HepG2 (cell line): ENCODE measurements around the gene HS3ST5. TPM values are rescaled to one million over a fixed set of nuclear protein-coding genes. Genes with fewer than 3 reads are reported as not detected.

Source experiments
- ATF6 ChIP-seq: sonication (generic); formaldehyde crosslinking; conservative IDR thresholded peaks from 2 replicates; pipeline ENCODE4 v1.4.0; 2020; ENCODE audit warnings: missing genetic modification reagents
- DPF2 ChIP-seq: sonication (generic); formaldehyde crosslinking; IDR thresholded peaks from 2 replicates; pipeline ENCODE4 v1.4.0; 2020; ENCODE audit warnings: mild to moderate bottlenecking, low read depth, missing genetic modification reagents, borderline replicate concordance
- ELF1 ChIP-seq: sonication (generic); formaldehyde crosslinking; IDR thresholded peaks from 2 replicates; pipeline ENCODE4 v1.4.0; 2020; ENCODE audit warnings: missing genetic modification reagents
- FOXP1 ChIP-seq, 2 experiments: fragments of 450-650 bp in 1 of 2; IDR thresholded peaks; 2 replicates each; pipeline ENCODE4 v1.6.1; 2017 to 2018; ENCODE audit warnings: antibody characterized with exemption in 1 of 2
- GFI1 ChIP-seq: sonication (generic); formaldehyde crosslinking; IDR thresholded peaks from 2 replicates; pipeline ENCODE4 v1.5.0; 2020; ENCODE audit warnings: missing genetic modification reagents, mild to moderate bottlenecking, borderline replicate concordance
- HNRNPUL1 ChIP-seq: fragments of 200-400 bp; formaldehyde crosslinking; IDR thresholded peaks from 2 replicates; pipeline ENCODE4 v1.6.1; 2017; ENCODE audit warnings: low read depth, mild to moderate bottlenecking, low read length, moderate library complexity
- MTF1 ChIP-seq: sonication (generic); formaldehyde crosslinking; IDR thresholded peaks from 2 replicates; pipeline ENCODE4 v1.5.0; 2020; ENCODE audit warnings: missing genetic modification reagents
- SRSF1 ChIP-seq: fragments of 200-400 bp; formaldehyde crosslinking; optimal IDR thresholded peaks from 2 replicates; pipeline ENCODE3; 2017; ENCODE audit warnings: mild to moderate bottlenecking, low read depth, low read length, moderate library complexity
- ZBTB7A ChIP-seq: sonication (generic); formaldehyde crosslinking; IDR thresholded peaks from 2 replicates; pipeline ENCODE4 v1.8.0; 2022; ENCODE audit warnings: mild to moderate bottlenecking, missing genetic modification reagents
- ZNF225 ChIP-seq: sonication (generic); formaldehyde crosslinking; IDR thresholded peaks from 2 replicates; pipeline ENCODE4 v1.4.0; 2020; ENCODE audit warnings: mild to moderate bottlenecking, missing genetic modification reagents
- ZNF33A ChIP-seq: sonication (generic); formaldehyde crosslinking; IDR thresholded peaks from 2 replicates; pipeline ENCODE4 v1.5.1; 2020; ENCODE audit warnings: missing genetic modification reagents, mild to moderate bottlenecking, moderate library complexity, borderline replicate concordance
- ZNF570 ChIP-seq: sonication (generic); formaldehyde crosslinking; IDR thresholded peaks from 2 replicates; pipeline ENCODE4 v1.4.0; 2020; ENCODE audit warnings: mild to moderate bottlenecking, missing genetic modification reagents, borderline replicate concordance
- ZNF572 ChIP-seq: sonication (generic); formaldehyde crosslinking; IDR thresholded peaks from 2 replicates; pipeline ENCODE4 v1.5.1; 2020; ENCODE audit warnings: mild to moderate bottlenecking, missing genetic modification reagents
- ZNF790 ChIP-seq: sonication (generic); formaldehyde crosslinking; IDR thresholded peaks from 2 replicates; pipeline ENCODE4 v1.8.0; 2022; ENCODE audit warnings: missing genetic modification reagents, mild to moderate bottlenecking, borderline replicate concordance
- polyA plus RNA-seq, 8 experiments: library from polyadenylated mRNA; depleted of rRNA in 3 of 8; stranded (reverse) in 7 of 8; unstranded in 1 of 8; fragments of >200 nt; fragmentation: Illumina TruSeq in 4 of 8; extraction: Trizol in 4 of 8; gene quantifications; 2 replicates each; pipeline versions ENCODE4 v1.2.1 to v1.2.3, GENCODE V29; 2011 to 2016; ENCODE audit warnings: low read depth in 4 of 8, missing spikeins in 1 of 8, mixed read lengths in 1 of 8; ENCODE audit not compliant: insufficient read depth in 1 of 8
- total RNA-seq, 5 experiments: library from RNA; depleted of rRNA; stranded (reverse); fragments of >200 nt; fragmentation: Illumina TruSeq; extraction: Trizol; gene quantifications; 2 replicates each; pipeline ENCODE4 v1.2.3, GENCODE V29; 2016; ENCODE audit warnings: low read depth in 1 of 5
- TF ChIP-seq, protein P1 (sequence below): sonication (generic); formaldehyde crosslinking; IDR thresholded peaks from 2 replicates; pipeline ENCODE4 v1.4.0; 2020; ENCODE audit warnings: mild to moderate bottlenecking, missing genetic modification reagents
- TF ChIP-seq, protein P2 (sequence below): sonication (generic); formaldehyde crosslinking; IDR thresholded peaks from 2 replicates; pipeline ENCODE4 v1.4.0; 2020; ENCODE audit warnings: missing genetic modification reagents
- TF ChIP-seq, protein P3 (sequence below): sonication (generic); formaldehyde crosslinking; conservative IDR thresholded peaks from 2 replicates; pipeline ENCODE4 v1.8.1; 2023; ENCODE audit warnings: missing genetic modification reagents
- TF ChIP-seq, protein P4 (sequence below): sonication (generic); formaldehyde crosslinking; IDR thresholded peaks from 2 replicates; pipeline ENCODE4 v1.5.0; 2020; ENCODE audit warnings: mild to moderate bottlenecking, missing genetic modification reagents

Gene HS3ST5
- total and polyA plus RNA-seq, 2 of the 13 experiments (the other 11 are each of a cell fraction or from before 2014, with no cell fraction given): 1.1 to 1.6 TPM

GRCh38 chr6:114167583-114168576, 174.9 kb downstream of the HS3ST5 start (continued):
- TF ChIP-seq ATF6 (CRISPR knock-in tag) (no peak), GFI1 (CRISPR knock-in tag) (peak; percentile 89), HNRNPUL1 (no peak), ZBTB7A (no peak), ZNF225 (CRISPR knock-in tag) (no peak), FOXP1 (IDR thresholded peaks at IDR 0.05) (peak; percentile 100), FOXP1 (CRISPR knock-in tag; IDR thresholded peaks at IDR 0.05) (peak; percentile 99), ZNF33A (CRISPR knock-in tag) (no peak), SRSF1 (no peak), ZNF790 (CRISPR knock-in tag) (no peak), ZNF572 (CRISPR knock-in tag) (no peak), DPF2 (CRISPR knock-in tag) (peak; percentile 82), ELF1 (CRISPR knock-in tag) (peak; percentile 53; the same call in 1 of the 2 replicates), MTF1 (no peak), ZNF570 (CRISPR knock-in tag) (no peak)
- TF ChIP-seq, protein P1, sequence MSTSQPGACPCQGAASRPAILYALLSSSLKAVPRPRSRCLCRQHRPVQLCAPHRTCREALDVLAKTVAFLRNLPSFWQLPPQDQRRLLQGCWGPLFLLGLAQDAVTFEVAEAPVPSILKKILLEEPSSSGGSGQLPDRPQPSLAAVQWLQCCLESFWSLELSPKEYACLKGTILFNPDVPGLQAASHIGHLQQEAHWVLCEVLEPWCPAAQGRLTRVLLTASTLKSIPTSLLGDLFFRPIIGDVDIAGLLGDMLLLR (CRISPR knock-in tag): no peak
- TF ChIP-seq, protein P2, sequence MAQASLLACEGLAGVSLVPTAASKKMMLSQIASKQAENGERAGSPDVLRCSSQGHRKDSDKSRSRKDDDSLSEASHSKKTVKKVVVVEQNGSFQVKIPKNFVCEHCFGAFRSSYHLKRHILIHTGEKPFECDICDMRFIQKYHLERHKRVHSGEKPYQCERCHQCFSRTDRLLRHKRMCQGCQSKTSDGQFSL (CRISPR knock-in tag): no peak
- TF ChIP-seq, protein P3, sequence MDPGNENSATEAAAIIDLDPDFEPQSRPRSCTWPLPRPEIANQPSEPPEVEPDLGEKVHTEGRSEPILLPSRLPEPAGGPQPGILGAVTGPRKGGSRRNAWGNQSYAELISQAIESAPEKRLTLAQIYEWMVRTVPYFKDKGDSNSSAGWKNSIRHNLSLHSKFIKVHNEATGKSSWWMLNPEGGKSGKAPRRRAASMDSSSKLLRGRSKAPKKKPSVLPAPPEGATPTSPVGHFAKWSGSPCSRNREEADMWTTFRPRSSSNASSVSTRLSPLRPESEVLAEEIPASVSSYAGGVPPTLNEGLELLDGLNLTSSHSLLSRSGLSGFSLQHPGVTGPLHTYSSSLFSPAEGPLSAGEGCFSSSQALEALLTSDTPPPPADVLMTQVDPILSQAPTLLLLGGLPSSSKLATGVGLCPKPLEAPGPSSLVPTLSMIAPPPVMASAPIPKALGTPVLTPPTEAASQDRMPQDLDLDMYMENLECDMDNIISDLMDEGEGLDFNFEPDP (CRISPR knock-in tag): no peak
- TF ChIP-seq, protein P4, sequence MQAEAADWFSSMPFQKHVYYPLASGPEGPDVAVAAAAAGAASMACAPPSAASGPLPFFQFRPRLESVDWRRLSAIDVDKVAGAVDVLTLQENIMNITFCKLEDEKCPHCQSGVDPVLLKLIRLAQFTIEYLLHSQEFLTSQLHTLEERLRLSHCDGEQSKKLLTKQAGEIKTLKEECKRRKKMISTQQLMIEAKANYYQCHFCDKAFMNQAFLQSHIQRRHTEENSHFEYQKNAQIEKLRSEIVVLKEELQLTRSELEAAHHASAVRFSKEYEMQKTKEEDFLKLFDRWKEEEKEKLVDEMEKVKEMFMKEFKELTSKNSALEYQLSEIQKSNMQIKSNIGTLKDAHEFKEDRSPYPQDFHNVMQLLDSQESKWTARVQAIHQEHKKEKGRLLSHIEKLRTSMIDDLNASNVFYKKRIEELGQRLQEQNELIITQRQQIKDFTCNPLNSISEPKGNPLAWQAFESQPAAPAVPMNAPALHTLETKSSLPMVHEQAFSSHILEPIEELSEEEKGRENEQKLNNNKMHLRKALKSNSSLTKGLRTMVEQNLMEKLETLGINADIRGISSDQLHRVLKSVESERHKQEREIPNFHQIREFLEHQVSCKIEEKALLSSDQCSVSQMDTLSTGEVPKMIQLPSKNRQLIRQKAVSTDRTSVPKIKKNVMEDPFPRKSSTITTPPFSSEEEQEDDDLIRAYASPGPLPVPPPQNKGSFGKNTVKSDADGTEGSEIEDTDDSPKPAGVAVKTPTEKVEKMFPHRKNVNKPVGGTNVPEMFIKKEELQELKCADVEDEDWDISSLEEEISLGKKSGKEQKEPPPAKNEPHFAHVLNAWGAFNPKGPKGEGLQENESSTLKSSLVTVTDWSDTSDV (CRISPR knock-in tag): no peak
